ENCODE data around the gene ALX4. TPM values are rescaled to one million over a fixed set of nuclear protein-coding genes. Genes with fewer than 3 reads are reported as not detected.

The ALX4 gene
- total and polyA plus RNA-seq, 2 donors: 0.05 to 0.14 TPM

DNA sequence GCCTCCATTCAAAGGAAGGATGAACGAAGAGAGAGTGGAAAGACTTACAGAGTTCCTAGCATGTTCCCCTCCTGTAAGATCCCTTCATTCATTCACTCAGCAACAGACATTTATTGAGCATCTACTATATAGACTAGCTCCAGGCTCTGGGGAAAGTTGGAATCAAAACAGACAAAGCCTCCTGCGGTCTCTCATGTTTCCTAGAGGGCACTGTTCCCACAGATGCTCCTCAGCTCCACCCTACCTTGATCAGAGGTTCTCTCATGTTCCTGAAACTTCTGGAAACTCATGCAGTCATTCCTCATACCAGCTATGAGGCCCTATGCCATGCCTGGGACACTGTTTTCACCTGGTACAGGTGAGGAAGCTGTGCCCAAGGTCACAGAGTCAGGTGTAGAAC, 11.1 kb downstream of the ALX4 start:
- peaks cover 27 to 50% of the 10 kb centered on the region in 2 donors for H3K27me3 ChIP-seq (ENCODE audit: control insufficient read depth in 2 of 2, insufficient read depth in 1 of 2, low read length in 1 of 2)
- no peaks in the 10 kb centered on the region for H3K4me1 ChIP-seq (ENCODE audit: control insufficient read depth in 2 of 2, insufficient read depth in 2 of 2, low read length in 2 of 2)
- 92% methylated on average over 2 of the region's 2 CpGs for WGBS
- no peak overlapping the region for H3K4me3 ChIP-seq (ENCODE audit: low read length in 2 of 2)
- no peak overlapping the region for H3K27ac ChIP-seq (ENCODE audit: low read depth in 1 of 2, low read length in 1 of 2)
- H3K36me3 ChIP-seq (ENCODE audit: control insufficient read depth in 2 of 2, insufficient read depth in 2 of 2, low read length in 1 of 2): no peaks in the 10 kb centered on the region
- H3K9me3 ChIP-seq (ENCODE audit: control insufficient read depth in 2 of 2, insufficient read depth in 1 of 2, low read length in 1 of 2): no peaks in the 10 kb centered on the region
- DNase-seq (ENCODE audit: low read depth in 6 of 9, low spot score in 9 of 9): no peak

DNA sequence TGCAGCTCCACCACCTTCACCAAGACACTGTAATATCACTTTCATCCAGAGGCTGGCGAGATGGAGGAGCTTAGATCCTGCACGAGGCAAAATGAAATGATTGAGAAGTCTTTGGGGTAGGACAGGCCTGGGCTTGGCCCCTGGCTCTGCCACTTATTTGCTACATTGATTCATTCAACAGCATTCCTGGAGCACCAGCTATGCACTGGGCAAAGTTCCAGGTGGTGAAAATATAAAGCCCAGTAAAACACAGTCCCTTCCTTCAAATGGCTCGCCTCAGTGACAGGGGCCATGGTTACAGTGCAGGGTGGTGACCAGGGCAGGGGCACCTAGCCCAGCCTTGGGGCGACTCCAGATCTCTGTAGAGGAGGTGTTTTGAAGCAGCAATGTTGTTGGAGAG, 19.7 kb downstream of the ALX4 start:
- Histone ChIP-seq H3K27me3 (ENCODE audit: control insufficient read depth in 2 of 2, insufficient read depth in 1 of 2, low read length in 1 of 2) (peaks cover 0 to 5% of the 10 kb centered on the region in 2 donors), H3K27ac (ENCODE audit: low read depth in 1 of 2, low read length in 1 of 2) (no peak overlapping the region), H3K4me3 (ENCODE audit: low read length in 2 of 2) (no peak overlapping the region), H3K36me3 (ENCODE audit: control insufficient read depth in 2 of 2, insufficient read depth in 2 of 2, low read length in 1 of 2) (no peaks in the 10 kb centered on the region), H3K9me3 (ENCODE audit: control insufficient read depth in 2 of 2, insufficient read depth in 1 of 2, low read length in 1 of 2) (no peaks in the 10 kb centered on the region), H3K4me1 (ENCODE audit: control insufficient read depth in 2 of 2, insufficient read depth in 2 of 2, low read length in 2 of 2) (no peaks in the 10 kb centered on the region)
- DNase-seq (ENCODE audit: low read depth in 6 of 9, low spot score in 9 of 9): no peak
- 85% methylated on average over 4 of the region's 4 CpGs for WGBS

GRCh38 chr11:44288133-44288526, 21.8 kb downstream of the ALX4 start:
- Histone ChIP-seq H3K4me1 (ENCODE audit: control insufficient read depth in 2 of 2, insufficient read depth in 2 of 2, low read length in 2 of 2) (no peaks in the 10 kb centered on the region), H3K27ac (ENCODE audit: low read depth in 1 of 2, low read length in 1 of 2) (no peak overlapping the region), H3K9me3 (ENCODE audit: control insufficient read depth in 2 of 2, insufficient read depth in 1 of 2, low read length in 1 of 2) (no peaks in the 10 kb centered on the region), H3K4me3 (ENCODE audit: low read length in 2 of 2) (no peak overlapping the region), H3K36me3 (ENCODE audit: control insufficient read depth in 2 of 2, insufficient read depth in 2 of 2, low read length in 1 of 2) (no peaks in the 10 kb centered on the region), H3K27me3 (ENCODE audit: control insufficient read depth in 2 of 2, insufficient read depth in 1 of 2, low read length in 1 of 2) (no peaks in the 10 kb centered on the region)
- 94% methylated on average over 3 of the region's 3 CpGs for WGBS
- no peak for DNase-seq (ENCODE audit: low read depth in 6 of 9, low spot score in 9 of 9)

DNA sequence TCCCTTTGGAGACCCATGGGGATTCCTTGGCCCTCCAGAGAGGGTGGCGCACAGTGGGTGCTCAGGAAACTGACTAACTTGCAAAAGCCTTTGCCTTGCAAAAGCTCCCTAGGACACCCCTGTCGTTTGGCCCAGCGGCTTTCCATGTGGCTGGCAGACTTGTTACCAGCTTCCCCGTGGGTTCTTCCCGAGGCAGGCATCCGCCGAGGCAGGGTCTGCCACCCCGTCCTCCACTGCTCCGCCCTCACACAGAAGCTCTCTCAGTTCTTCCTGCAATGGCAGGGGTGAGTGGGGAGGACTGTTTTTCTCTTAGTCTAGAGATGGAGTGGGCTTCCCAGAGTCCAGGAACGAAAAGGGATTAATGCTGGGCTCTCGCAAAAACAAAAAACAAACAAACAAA, 23.0 kb downstream of the ALX4 start:
- 90% methylated on average over 11 of the region's 11 CpGs for WGBS
- no peak for DNase-seq (ENCODE audit: low read depth in 6 of 9, low spot score in 9 of 9)
- Histone ChIP-seq H3K9me3 (ENCODE audit: control insufficient read depth in 2 of 2, insufficient read depth in 1 of 2, low read length in 1 of 2) (no peaks in the 10 kb centered on the region), H3K36me3 (ENCODE audit: control insufficient read depth in 2 of 2, insufficient read depth in 2 of 2, low read length in 1 of 2) (no peaks in the 10 kb centered on the region), H3K4me3 (ENCODE audit: low read length in 2 of 2) (no peak overlapping the region), H3K27ac (ENCODE audit: low read depth in 1 of 2, low read length in 1 of 2) (no peak overlapping the region), H3K4me1 (ENCODE audit: control insufficient read depth in 2 of 2, insufficient read depth in 2 of 2, low read length in 2 of 2) (no peaks in the 10 kb centered on the region), H3K27me3 (ENCODE audit: control insufficient read depth in 2 of 2, insufficient read depth in 1 of 2, low read length in 1 of 2) (no peaks in the 10 kb centered on the region)

- no peaks in the 10 kb centered on the region for H3K36me3 ChIP-seq (ENCODE audit: control insufficient read depth in 2 of 2, insufficient read depth in 2 of 2, low read length in 1 of 2)
- H3K9me3 ChIP-seq (ENCODE audit: control insufficient read depth in 2 of 2, insufficient read depth in 1 of 2, low read length in 1 of 2): no peaks in the 10 kb centered on the region
- H3K27me3 ChIP-seq (ENCODE audit: control insufficient read depth in 2 of 2, insufficient read depth in 1 of 2, low read length in 1 of 2): no peaks in the 10 kb centered on the region
- peak in 6 of 9 donors; percentile 27 to 59 (median 38) for DNase-seq (ENCODE audit: low read depth in 6 of 9, low spot score in 9 of 9)
- no peak overlapping the region for H3K4me3 ChIP-seq (ENCODE audit: low read length in 2 of 2)
- H3K27ac ChIP-seq (ENCODE audit: low read depth in 1 of 2, low read length in 1 of 2): no peak overlapping the region
- H3K4me1 ChIP-seq (ENCODE audit: control insufficient read depth in 2 of 2, insufficient read depth in 2 of 2, low read length in 2 of 2): no peaks in the 10 kb centered on the region
- WGBS: 59% methylated on average over 10 of the region's 10 CpGs
These were observed 23.6 kb downstream of the ALX4 start for GRCh38 chr11:44286268-44286880.

GRCh38 chr11:44285756-44286155, 24.2 kb downstream of the ALX4 start:
- no peaks in the 10 kb centered on the region for H3K27me3 ChIP-seq (ENCODE audit: control insufficient read depth in 2 of 2, insufficient read depth in 1 of 2, low read length in 1 of 2)
- WGBS: 83% methylated on average over 2 of the region's 2 CpGs

GRCh38 chr11:44282620-44283019, 27.3 kb downstream of the ALX4 start:
- H3K36me3 ChIP-seq (ENCODE audit: control insufficient read depth in 2 of 2, insufficient read depth in 2 of 2, low read length in 1 of 2): no peaks in the 10 kb centered on the region
- no peak overlapping the region for H3K4me3 ChIP-seq (ENCODE audit: low read length in 2 of 2)
- WGBS: 93% methylated on average over 5 of the region's 5 CpGs
- no peak overlapping the region for H3K27ac ChIP-seq (ENCODE audit: low read depth in 1 of 2, low read length in 1 of 2)
- H3K4me1 ChIP-seq (ENCODE audit: control insufficient read depth in 2 of 2, insufficient read depth in 2 of 2, low read length in 2 of 2): no peaks in the 10 kb centered on the region
- DNase-seq (ENCODE audit: low read depth in 6 of 9, low spot score in 9 of 9): no peak
- H3K27me3 ChIP-seq (ENCODE audit: control insufficient read depth in 2 of 2, insufficient read depth in 1 of 2, low read length in 1 of 2): no peaks in the 10 kb centered on the region
- H3K9me3 ChIP-seq (ENCODE audit: control insufficient read depth in 2 of 2, insufficient read depth in 1 of 2, low read length in 1 of 2): no peaks in the 10 kb centered on the region

More at GRCh38 chr11:44285756-44286155, 24.2 kb downstream of the ALX4 start:
- DNase-seq (ENCODE audit: low read depth in 6 of 9, low spot score in 9 of 9): no peak
- Histone ChIP-seq H3K4me1 (ENCODE audit: control insufficient read depth in 2 of 2, insufficient read depth in 2 of 2, low read length in 2 of 2) (no peaks in the 10 kb centered on the region), H3K36me3 (ENCODE audit: control insufficient read depth in 2 of 2, insufficient read depth in 2 of 2, low read length in 1 of 2) (no peaks in the 10 kb centered on the region), H3K9me3 (ENCODE audit: control insufficient read depth in 2 of 2, insufficient read depth in 1 of 2, low read length in 1 of 2) (no peaks in the 10 kb centered on the region), H3K27ac (ENCODE audit: low read depth in 1 of 2, low read length in 1 of 2) (no peak overlapping the region), H3K4me3 (ENCODE audit: low read length in 2 of 2) (no peak overlapping the region)

GRCh38 chr11:44281151-44281550, 28.8 kb downstream of the ALX4 start:
- DNase-seq (ENCODE audit: low read depth in 6 of 9, low spot score in 9 of 9): no peak
- Histone ChIP-seq H3K9me3 (ENCODE audit: control insufficient read depth in 2 of 2, insufficient read depth in 1 of 2, low read length in 1 of 2) (no peaks in the 10 kb centered on the region), H3K27ac (ENCODE audit: low read depth in 1 of 2, low read length in 1 of 2) (no peak overlapping the region), H3K4me3 (ENCODE audit: low read length in 2 of 2) (no peak overlapping the region), H3K36me3 (ENCODE audit: control insufficient read depth in 2 of 2, insufficient read depth in 2 of 2, low read length in 1 of 2) (no peaks in the 10 kb centered on the region), H3K4me1 (ENCODE audit: control insufficient read depth in 2 of 2, insufficient read depth in 2 of 2, low read length in 2 of 2) (no peaks in the 10 kb centered on the region), H3K27me3 (ENCODE audit: control insufficient read depth in 2 of 2, insufficient read depth in 1 of 2, low read length in 1 of 2) (no peaks in the 10 kb centered on the region)
- 96% methylated on average over 9 of the region's 9 CpGs for WGBS

DNA sequence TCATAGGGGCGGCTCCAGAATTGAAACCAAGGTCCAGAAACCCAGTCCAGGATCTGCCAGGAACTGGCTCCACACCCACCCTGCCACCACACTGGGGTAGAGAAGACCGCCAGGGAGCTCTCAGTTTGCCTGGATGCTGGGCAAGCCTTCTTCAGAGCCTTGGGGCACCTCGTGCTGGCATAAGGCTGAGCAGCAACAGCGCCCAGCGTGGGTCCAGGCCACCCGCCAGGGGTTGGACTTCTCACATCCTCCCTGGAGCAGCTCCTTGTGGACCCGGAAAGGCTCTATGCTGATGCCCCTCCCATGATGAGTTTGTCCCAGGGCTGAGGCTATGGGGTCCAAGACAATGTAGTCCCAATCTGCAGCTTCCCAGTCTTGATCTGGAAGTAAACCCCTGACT, 29.7 kb downstream of the ALX4 start:
- Histone ChIP-seq H3K36me3 (ENCODE audit: control insufficient read depth in 2 of 2, insufficient read depth in 2 of 2, low read length in 1 of 2) (no peaks in the 10 kb centered on the region), H3K4me1 (ENCODE audit: control insufficient read depth in 2 of 2, insufficient read depth in 2 of 2, low read length in 2 of 2) (no peaks in the 10 kb centered on the region), H3K27me3 (ENCODE audit: control insufficient read depth in 2 of 2, insufficient read depth in 1 of 2, low read length in 1 of 2) (no peaks in the 10 kb centered on the region), H3K9me3 (ENCODE audit: control insufficient read depth in 2 of 2, insufficient read depth in 1 of 2, low read length in 1 of 2) (no peaks in the 10 kb centered on the region), H3K27ac (ENCODE audit: low read depth in 1 of 2, low read length in 1 of 2) (no peak overlapping the region), H3K4me3 (ENCODE audit: low read length in 2 of 2) (no peak overlapping the region)
- WGBS: 94% methylated on average over 7 of the region's 7 CpGs
- no peak for DNase-seq (ENCODE audit: low read depth in 6 of 9, low spot score in 9 of 9)
